Left renal pelvis (tissue), 4 donors: ENCODE measurements around the gene AGFG2. TPM values are rescaled to one million over a fixed set of nuclear protein-coding genes. Genes with fewer than 3 reads are reported as not detected.

Experiments
- DNase-seq, 4 donors: peaks; one replicate each; pipeline ENCODE4 v3.0.0-alpha.2; 2013; ENCODE audit warnings: low read depth in 4 of 4, low spot score in 3 of 4
- polyA plus RNA-seq, 4 donors: library from polyadenylated mRNA; unstranded; fragments of 120-200 nt; gene quantifications; one replicate each; pipeline ENCODE4 v1.2.1, GENCODE V29; 2013; ENCODE audit not compliant: insufficient read length in 4 of 4

Gene AGFG2
- polyA plus RNA-seq, 4 donors = 10.8 to 16.3 (median 13.9) TPM

DNA sequence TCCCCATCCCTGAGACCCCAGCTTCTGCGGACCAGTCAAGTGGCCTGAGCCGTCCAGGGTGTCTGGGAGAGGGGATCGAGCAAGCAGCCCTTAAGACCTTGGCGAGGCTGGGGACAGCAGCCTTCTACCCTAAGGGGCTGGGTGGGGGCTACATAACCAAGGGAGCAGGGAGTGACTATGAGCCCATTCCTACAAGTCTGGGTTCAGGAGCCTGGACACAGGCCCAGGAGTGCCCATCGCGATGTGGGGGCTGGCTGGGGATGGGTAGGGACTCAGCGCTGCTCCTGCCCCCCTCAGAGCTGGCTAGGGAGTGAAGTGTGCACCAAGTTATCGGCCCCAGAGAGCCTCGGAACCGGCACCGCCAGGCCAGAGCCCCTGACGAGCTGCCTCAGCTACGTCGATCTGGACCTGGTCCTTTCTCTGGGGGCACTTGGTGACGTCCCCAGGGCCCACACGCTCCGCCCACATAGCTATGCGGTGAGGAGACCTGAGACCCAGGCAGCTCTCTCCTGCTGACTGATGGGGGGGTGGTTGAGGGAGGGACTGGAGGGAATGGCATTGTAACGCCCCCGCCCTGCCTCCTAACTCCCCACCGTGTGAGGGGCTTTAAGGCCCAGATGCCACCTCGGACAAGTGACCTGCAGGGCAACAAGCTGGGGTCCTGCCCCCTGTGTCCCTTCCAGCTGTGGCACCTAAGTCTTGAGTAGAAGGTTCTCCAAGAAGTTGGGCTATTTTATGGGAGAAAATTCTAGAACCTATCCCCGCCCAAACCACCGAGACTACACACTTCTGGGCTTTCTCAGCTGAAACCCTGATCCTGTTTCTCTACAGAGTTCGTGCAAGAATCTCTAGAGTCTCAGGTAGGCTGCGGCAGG lies 32.2 kb downstream of the AGFG2 start:
- no peak for DNase-seq

DNA sequence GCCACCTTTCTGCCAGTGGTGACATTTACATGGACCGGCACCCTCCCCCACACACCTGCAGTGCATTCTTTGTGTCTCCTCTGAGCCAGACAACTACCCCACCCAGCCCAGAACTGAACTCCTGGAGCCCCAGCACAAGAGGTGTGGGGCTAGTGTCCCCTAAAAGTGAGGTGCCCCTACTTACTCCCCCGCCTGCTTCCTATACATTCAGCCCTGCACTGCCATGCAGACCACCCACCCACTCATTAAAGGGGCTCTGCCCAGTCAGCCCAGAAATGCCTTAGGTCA lies 32.8 kb downstream of the AGFG2 start:
- no peak for DNase-seq

DNA sequence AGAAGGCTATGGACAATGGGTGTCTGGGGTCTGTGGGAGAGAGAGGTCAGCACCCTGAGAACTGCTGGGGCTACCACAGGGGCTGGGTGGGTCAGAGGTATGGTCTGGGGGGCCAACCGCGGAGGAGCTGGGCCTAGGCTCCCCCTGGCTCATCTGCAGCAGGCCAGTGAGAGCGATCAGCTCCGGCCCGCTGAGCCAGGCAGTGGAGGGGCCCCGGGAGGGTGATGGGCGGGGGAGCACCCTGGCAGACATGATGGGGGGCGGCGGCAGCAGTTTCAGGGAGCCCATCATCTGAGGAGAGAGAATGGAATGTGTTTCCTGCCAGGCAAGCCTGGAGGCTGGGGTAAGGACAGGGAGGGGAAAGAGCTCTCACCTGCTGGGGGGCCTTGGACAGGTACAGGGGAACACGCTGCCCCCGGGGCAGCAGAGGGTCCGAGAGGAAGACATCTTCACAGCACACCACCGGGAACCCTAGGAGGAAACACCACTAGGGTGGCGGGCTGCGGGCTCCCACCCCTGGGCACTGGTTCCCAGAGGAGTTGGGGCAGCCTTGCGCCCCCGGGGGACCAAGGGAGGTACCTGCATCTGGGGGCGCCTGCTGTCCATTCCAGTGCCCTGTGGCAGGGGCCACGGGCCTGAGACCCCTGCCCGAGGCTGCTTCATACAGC lies 33.4 kb downstream of the AGFG2 start:
- DNase-seq = no peak

DNA sequence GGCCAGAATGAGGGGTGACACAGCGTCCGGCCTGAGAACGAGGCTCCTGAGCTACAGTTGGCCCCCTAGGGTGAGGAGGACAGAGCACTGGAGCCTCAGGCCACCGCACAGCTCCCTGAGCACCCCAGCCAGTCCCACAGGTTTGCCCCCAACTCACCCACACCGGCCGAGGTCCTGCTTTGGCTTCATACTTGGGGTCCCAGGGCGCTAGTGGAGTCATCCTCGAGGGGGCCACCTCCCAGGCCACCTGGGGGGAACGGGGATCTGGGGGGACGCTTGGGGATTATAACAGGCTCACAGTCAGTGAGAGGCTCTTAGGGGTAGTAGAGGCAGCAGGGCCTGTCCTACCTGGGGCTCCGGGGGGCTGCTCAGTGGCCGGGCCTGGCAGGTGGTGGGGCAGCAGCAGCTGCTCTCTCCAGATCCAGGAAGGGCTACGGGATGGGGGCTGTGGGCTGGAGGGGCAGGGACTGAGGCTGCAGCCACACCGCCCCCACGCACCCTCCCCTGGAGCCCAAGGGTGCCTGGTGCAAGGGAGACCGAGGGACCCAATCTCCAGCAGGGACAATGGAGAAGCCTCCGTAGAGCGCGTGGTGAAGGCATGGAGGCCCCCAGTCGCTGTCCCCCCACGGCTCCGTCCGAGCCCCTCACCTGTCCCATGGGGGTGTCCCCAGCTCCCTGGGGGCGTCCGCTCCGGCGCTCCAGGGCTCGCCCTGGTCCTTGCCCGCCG lies 34.1 kb downstream of the AGFG2 start:
- no peak for DNase-seq

DNA sequence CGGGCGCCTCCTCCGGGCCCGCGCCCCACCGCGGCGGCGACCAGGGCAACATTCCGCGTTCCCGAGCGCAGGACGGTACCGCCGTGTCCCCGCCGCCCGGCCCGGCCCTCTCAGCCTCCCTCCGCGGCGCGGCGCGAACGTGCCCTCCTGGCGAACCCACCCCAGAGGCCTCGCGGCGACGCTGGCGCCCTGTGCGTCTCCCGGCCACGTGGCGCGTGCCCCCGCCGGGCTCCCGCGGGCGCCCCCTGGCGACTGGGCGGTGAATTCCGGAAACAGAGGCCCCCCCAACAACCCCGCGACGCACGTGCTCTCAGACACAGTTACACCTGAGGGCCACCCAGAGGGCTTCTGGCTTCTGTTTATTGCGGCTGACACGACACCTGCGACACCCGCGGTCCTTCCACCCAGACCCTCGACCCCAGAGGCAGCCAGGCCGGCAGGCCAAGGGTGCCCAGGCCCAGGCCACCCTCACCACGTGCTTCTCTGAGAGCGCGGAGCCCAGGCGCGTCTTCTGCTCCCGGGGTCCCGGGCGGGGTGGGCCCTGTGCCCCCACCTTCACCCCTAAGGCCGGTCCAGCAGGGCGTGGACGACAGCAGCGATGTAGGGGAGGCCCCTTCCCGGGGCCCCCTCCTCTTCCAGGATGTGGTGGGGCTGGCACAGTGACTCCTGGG lies 34.8 kb downstream of the AGFG2 start, which contains the start of gene SAP25:
Gene SAP25 (minus strand): TSS at position 210 of the 671 bp plus-strand sequence. CDS start 158 bp downstream, at position 52.
- no peak for DNase-seq

DNA sequence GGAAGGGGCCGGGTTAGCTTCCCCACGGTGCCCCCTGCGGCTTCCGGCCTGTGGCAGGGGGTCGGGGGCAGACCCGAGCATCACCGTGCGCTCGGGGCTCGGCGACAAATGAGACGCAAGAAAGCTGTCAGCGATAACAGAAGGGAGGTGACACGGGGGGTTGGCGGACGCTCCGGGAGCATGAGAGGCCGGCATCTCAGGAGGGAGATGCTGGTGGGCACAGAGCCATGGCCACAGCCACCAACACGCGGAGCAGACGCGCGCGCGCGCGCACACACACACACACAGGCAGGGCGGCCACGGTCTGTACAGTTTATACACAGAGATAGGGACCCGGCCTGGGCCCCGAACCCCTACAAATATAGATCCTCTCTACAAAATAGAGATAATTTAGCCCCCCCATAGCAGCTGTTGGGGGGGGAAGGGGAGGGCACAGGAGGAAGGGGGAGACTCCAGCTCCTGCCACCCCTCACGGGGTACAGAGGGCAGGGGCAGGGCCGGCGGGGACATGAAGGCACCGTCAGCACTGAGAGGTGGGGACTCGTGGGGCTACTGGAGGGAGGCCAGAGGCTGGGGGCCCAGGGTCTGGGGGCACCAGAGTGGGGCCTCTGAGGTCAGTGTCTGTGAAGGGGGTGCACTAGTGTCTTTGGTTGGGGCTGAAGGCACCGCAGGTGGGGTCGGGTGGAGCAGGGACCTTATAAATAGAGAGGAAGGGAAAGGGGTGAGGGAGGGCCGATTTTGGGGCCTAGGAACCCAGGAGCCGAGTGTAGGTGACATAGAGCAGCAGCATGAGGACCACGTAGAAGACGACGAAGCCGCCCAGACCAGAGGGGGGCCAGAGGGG lies 35.6 kb downstream of the AGFG2 start:
- DNase-seq = no peak

DNA sequence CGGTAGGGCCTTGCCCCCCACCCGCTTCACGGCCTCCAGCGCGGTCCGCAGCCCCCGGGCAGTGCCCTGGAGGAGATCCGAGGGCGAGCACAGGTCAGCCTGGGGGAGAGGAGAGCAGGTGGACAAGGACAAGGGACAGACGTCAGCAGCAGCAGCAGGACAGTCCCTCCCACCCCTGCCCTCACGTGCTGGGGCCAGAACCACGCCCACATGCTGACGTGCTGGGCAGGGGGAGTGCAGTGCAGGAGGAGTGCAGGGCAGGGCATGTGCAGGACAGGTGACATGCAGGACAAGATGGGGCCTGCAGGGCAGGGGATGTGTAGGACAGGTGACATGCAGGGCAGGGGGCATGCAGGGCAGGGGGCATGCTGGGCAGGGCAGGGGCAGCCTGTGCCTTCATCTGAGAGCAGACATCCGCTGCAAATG lies 36.2 kb downstream of the AGFG2 start:
- no peak for DNase-seq

DNA sequence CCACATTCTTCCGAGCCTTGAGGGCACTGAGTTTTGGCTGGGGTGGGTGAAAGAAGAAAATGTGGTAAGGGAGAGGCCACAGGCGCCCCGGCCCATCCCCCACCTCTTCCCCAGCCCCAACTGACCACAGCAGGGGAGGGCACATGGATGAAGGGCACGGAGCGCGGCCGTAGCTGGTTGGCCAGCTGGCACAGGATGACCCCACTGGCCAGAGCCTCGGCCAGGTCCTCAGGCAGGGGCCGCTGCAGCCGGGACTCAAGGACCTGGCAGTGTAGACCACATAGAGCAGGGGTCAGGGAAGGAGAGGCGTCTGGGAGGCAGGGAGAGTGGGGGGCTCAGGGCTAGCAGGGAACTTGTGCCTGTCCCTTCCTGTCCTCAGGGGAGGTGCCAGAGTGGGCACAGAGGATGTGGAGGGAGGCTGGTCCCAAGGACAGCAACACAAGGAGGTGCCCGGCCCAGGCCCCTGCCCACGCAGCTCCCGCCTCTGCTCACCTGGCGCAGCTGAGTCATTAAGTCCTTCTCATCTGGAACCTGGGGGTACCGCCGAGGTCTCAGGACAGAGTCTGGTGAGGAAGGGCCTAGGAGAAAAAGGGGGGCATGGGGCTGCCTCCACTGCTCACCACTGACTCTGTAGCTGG lies 36.9 kb downstream of the AGFG2 start:
- no peak for DNase-seq

DNA sequence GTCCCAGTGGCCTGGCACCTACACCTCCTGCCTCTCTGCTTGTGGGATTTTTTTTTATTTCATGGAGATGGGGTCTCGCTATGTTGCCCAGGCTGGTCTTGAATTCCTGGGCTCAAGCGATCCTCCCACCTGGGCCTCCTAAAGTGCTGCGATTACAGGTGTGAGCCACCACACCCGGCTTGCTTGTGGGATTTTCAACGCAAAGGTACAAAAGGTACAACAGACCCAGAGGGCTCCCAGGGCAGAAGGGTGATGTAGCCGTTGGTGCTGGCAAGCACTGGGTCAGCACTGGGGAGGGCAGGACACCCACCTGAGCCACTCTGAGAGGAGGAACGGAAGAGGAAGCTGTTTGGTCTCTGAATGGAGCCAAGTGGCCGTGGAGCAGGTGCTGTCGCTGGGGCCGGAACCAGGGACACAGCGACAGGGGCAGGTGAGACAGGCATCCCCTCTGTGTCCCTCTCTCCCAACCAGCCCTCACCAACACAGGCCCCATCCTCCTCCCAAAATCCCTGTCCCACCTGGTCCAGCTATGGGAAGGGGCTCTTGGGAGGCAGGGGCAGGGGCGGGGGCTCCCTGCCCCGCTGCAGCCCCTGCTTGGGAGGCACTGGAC lies 37.5 kb downstream of the AGFG2 start:
- no peak for DNase-seq

DNA sequence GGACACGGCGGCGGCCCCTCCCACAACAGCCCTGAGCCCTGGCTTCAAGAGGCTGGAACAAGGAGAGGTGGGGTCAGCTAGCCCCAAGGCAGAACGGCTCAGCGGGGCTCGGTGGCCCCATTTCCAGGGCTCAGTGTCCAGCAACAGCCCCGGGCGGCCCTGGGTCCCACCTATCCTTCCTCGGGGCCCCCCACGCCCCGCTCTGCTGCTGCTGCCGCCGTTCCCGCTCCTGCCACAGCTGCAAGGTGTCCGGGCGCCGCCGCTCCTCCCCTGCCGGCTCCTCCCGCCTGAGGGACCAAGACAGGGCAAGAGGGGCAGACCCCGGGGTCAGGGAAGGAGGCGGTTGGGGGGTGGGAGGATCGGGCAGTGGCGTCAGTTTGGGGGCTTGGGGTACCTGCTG lies 38.1 kb downstream of the AGFG2 start:
- DNase-seq = no peak

DNA sequence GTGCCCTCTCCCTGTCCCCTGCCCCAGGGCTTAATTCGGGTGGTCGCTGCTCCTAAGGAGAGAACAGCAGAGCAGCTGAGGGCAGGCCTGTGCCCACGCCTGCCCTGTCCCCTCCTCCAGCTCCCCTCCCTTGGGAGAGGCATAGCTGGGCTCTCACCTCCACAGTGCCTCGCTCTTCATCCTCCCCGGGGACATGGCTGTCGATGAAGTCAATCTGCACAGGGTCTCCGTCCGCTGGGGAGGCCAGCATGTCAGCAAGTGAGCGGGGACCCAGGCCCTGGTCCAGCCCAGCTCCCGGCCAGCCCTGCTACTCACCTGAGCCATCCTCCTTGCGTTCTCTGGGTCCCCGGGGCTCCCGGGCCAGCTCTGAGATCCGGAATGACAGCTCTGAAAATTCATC lies 38.5 kb downstream of the AGFG2 start:
- no peak for DNase-seq

DNA sequence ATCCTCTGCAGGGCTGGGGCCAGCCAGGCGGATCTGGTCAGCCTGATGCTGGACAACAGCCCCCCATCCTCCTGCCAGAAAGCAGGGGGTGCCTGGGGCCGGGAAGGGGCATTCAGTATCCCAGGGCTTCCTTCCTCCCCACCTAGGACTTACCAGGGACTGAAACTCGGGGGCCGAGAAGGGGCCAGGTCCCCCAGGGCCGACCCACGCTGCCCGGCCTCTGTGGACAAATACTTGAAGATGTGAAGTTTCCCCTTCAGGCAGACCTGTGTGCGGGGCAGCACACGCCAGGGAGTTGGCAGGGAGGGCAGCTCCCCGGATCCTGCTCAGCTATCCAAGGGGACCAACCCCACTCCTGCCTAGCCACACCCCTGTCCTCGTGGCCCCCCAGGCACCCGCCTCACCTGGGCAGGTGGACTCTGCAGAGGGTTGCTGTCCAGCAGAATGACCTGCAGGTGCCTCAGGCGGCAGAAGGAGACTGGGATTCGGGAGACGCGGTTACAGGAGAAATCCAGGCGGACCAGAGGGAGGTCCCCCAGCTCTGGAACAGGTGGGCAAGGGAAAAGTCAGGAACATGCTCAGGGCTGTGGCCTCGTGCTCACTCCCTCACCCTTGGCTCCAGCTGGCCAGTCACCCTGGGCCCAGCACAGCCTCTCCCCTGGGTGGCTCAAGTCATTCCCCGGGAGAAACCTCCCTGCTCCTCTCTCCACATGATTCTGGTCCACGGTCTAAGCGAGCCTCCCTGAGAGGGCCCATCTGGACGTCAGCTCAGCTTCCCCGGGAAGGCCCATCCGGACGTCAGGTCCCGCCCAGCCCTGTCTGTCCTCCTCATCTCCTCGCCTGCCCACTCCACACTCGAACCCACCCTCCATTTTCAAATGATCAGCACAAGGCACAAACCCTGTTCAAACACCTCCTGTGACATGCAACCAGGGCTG lies 39.5 kb downstream of the AGFG2 start:
- no peak for DNase-seq

DNA sequence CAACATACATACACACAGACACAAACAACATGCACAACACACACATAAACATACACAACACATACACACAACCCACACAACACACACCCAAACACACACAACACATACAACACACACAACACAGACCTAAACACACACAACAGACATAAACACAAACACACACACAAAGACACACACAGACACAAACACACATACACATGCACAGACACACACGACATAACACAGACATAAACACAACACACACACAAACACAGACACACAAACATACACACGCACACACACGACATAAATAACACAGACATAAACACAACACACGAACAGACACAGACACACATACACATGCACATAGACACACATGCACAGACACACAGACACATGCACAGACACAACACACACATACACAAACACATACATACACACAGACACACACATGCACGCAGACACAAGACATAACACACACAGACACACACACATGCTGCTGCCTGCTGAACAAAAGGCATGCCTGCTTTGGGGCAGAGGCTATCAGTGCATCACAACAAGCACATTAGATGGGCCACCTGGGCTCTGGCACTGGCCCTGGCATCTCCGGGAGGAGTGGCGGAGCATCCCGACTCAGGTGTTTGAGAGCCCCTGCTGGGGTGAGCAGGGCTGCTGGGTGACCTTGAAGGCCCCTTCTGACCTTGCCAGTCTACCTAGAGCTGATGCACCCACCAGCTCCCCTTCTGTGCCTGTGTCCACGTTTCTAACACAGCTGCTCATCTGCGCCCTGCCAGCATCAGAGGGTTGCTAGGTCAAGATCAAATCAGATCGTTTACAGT lies 41.7 kb downstream of the AGFG2 start:
- DNase-seq = no peak

DNA sequence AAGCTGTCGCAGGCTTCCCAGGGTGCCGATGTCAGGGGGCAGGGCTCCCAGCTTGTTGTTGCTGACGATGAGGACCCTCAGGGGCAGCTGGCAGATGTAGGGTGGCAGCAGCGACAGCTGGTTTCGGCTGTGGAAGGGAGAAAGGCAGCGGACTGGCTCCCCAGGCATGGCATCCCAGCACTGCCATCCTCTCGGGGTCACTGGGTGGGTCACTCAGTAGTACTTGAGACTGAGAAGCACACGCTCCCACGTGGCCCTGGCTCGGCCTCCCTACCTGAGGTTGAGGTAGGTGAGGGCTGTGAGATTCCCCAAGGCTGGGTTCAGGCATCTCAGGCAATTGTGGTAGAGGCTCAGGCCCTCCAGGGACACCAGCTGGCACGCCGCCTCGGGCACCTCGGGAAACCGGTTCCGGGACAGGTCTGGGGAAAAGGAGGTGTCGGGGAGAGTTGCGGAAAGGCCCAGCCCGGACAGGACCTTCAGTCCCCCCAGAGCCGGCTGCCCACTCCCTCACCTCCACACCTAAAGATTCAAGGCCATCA lies 43.1 kb downstream of the AGFG2 start:
- no peak for DNase-seq

DNA sequence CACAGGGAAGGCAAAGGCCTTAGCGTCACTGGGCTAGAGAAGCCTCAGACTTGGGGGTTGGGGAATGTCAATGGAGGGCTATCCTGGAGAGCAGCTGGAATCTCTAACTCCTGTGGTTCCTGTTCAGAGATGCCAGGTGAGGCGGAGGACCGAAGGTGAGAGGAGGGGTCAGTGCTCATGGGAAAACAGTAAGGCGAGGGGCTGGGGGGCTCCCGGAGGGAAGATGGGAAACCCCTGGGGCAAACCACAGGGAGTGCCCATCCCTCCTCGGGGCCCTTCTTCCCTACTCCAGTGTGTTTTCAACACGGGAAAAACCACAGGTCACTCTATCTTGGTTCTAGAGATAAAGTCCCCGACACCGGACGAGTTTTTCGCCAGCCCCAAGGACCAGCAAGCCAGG lies 43.6 kb downstream of the AGFG2 start:
- DNase-seq = no peak

DNA sequence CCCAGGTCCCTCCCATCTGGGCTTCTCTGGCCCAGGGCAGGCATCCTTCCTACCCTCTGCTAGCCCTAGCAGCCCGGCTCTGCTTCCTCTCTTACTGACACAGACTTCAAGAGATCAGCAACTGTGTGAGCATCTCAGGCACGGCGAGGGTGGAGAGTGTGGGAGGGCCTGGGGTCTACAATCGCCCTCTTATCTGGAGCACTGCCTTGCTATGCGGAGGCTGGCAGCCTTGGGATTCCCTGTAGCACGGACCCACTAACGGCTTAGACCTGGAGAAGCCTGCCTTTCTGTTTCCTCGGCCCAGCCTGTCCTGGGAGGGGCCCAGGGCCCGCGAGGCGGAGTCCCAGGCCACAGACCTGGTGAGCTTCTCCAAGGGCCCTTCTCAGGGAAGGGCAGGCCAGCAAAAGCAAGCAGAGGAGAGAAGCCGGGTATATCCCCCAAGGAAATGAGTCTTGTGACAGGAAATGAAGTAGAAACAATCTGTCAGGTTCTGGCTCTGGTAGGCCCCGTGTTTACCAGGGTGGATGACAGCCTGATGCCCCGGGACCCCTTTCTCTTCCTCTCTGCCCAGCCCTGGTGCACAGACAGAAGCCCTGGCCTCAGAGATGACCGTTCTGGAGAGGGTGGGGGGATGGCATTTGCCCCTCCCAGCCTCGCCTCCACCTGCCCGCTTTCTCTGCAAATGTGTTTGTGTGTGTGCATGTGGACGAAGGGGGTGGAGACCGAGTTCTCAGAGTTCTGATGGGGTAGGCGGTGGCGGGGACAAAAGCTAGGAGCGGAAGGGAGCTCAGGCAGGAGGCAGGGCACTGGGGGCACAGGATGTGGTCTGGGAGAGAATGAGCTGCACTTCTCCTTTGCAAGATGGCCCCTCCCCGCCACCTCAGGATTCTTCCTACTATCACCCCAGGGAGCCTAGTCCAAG lies 44.4 kb downstream of the AGFG2 start:
- DNase-seq = no peak
